Muscle of leg (tissue), 11 donors: ENCODE data around the gene PAM. TPM values are rescaled to one million over a fixed set of nuclear protein-coding genes. Genes with fewer than 3 reads are reported as not detected.

Experiments
- DNase-seq: peaks from one replicate; pipeline ENCODE4 v3.0.0; 2013
- H3K27ac ChIP-seq: one replicate; pipeline ENCODE4 v1.5.1; 2013; ENCODE audit warnings: mild to moderate bottlenecking, low read length, control low read depth
- H3K27me3 ChIP-seq: one replicate; pipeline ENCODE4 v1.6.1; 2013; ENCODE audit warnings: low read length; ENCODE audit not compliant: control insufficient read depth, insufficient read depth
- H3K36me3 ChIP-seq: one replicate; pipeline ENCODE4 v1.6.1; 2013; ENCODE audit warnings: low read length; ENCODE audit not compliant: control insufficient read depth, insufficient read depth
- H3K4me1 ChIP-seq: one replicate; pipeline ENCODE4 v1.6.1; 2013; ENCODE audit warnings: low read length; ENCODE audit not compliant: control insufficient read depth, insufficient read depth
- H3K4me3 ChIP-seq: one replicate; pipeline ENCODE4 v1.5.1; 2013; ENCODE audit warnings: low read length, control low read depth
- H3K9me3 ChIP-seq: replicated peaks from 2 replicates; pipeline ENCODE4 v1.6.1; 2013; ENCODE audit warnings: low read depth, low read length; ENCODE audit not compliant: control insufficient read depth
- WGBS: methylation state at CpG from one replicate; pipeline ENCODE4 v1.1.5; 2013; ENCODE audit warnings: missing lambda C conversion rate; ENCODE audit not compliant: insufficient coverage; 5-methylcytosine and 5-hydroxymethylcytosine counted together
- polyA plus RNA-seq, 8 donors: library from polyadenylated mRNA; unstranded; fragments of 120-200 nt; gene quantifications; one replicate each; pipeline versions ENCODE4 v1.2.1 to v1.2.3, GENCODE V29; 2013; ENCODE audit warnings: inconsistent platforms in 1 of 8, low replicate concordance in 1 of 8; ENCODE audit not compliant: insufficient read length in 8 of 8, insufficient read depth in 1 of 8
- total RNA-seq: library from RNA; stranded (reverse); fragments of 120-200 nt; gene quantifications from one replicate; pipeline ENCODE4 v1.2.4, GENCODE V29; 2013

The PAM gene
- total and polyA plus RNA-seq, 9 donors, result 96.6 to 146 (median 120) TPM

DNA sequence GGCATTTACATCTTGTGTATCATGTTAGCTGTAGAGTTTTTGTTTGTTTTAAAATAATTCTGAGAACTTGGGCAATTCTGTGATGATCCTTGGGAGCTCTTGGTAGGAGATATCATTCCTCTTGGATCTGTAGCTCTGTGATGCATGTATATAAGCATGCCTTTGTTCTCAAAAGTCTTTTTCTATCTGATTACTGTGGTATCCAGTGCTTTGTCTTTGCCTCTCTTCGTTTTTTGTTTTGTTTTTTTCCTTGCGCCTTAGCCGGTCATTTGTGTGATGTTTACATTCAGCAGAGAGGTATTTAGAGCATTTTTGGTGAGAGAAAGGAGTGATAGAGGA lies 110.0 kb downstream of the PAM start:
- WGBS, result 14% methylated on average over 3 of the region's 3 CpGs
- H3K4me1 ChIP-seq, result peaks cover 5% of the 10 kb centered on the region
- H3K27me3 ChIP-seq, result no peaks in the 10 kb centered on the region
- peak overlapping the region; percentile 75 for H3K4me3 ChIP-seq
- no peaks in the 10 kb centered on the region for H3K9me3 ChIP-seq
- no peak for DNase-seq
- peak overlapping the region; percentile 94 for H3K27ac ChIP-seq
- no peaks in the 10 kb centered on the region for H3K36me3 ChIP-seq

GRCh38 chr5:102865510-102866236 lies 110.6 kb downstream of the PAM start:
- Histone ChIP-seq H3K36me3 (no peaks in the 10 kb centered on the region), H3K27me3 (no peaks in the 10 kb centered on the region), H3K27ac (peak overlapping the region; percentile 94), H3K4me1 (peaks cover 5% of the 10 kb centered on the region), H3K9me3 (no peaks in the 10 kb centered on the region), H3K4me3 (peak overlapping the region; percentile 75)
- under 1% methylated on average over 52 of the region's 54 CpGs for WGBS
- DNase-seq, result peak; percentile 93

DNA sequence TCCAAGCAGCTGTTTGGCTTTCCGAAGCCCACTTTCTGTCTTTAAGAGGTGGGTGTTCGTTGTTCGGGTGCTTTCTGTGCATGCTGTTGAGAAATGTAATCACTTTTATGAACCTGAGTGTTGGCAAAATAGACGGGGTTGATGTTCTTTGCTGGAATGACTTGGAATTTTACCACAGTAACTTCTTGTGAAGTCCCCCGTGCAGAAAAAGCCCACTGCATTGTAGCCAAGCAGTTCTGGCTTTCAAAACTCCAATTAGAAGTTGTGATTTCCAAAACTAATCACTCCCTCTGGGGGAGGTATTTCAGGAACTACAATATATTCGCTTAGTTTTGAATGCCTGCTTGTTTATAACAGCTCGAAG lies 111.1 kb downstream of the PAM start:
- peak; percentile 73 for DNase-seq
- Histone ChIP-seq H3K27ac (peak overlapping the region; percentile 94), H3K4me3 (peak overlapping the region; percentile 75), H3K4me1 (peaks cover 5% of the 10 kb centered on the region), H3K36me3 (no peaks in the 10 kb centered on the region), H3K27me3 (no peaks in the 10 kb centered on the region), H3K9me3 (no peaks in the 10 kb centered on the region)
- 0% methylated on average over 2 of the region's 7 CpGs for WGBS

- no peaks in the 10 kb centered on the region for H3K9me3 ChIP-seq
- H3K4me1 ChIP-seq, result peaks cover 5% of the 10 kb centered on the region
- H3K27me3 ChIP-seq, result no peaks in the 10 kb centered on the region
- no peak overlapping the region for H3K27ac ChIP-seq
- no peak for DNase-seq
- WGBS, result no CpG with 5 or more reads among the region's 3 CpGs
- no peak overlapping the region for H3K4me3 ChIP-seq
- peaks cover under 1% of the 10 kb centered on the region for H3K36me3 ChIP-seq
Observed at GRCh38 chr5:102867992-102868662, 113.0 kb downstream of the PAM start.

DNA sequence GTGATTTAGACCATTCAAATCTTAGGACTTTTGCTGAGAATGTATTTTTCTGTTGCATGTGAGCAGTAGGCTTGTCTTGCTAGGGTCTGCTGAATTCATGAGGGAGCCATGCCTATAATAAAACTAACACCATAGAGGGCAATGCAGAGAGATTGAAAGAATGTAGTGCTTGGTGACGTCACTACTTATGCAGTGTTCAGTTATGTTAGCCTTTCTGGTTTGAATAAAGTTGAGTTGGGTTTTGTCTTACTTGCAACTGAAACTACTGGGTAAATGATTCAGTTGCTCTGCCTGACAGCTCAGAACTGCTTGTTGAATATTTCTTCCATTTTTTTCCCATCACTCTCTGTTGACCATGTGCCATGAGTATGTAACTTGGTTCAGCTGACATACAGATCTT lies 114.1 kb downstream of the PAM start:
- Histone ChIP-seq H3K4me1 (peaks cover 5% of the 10 kb centered on the region), H3K36me3 (peaks cover 4% of the 10 kb centered on the region), H3K27me3 (no peaks in the 10 kb centered on the region), H3K4me3 (no peak overlapping the region), H3K27ac (no peak overlapping the region), H3K9me3 (no peaks in the 10 kb centered on the region)
- DNase-seq, result no peak
- no CpG with 5 or more reads among the region's 1 CpG for WGBS

DNA sequence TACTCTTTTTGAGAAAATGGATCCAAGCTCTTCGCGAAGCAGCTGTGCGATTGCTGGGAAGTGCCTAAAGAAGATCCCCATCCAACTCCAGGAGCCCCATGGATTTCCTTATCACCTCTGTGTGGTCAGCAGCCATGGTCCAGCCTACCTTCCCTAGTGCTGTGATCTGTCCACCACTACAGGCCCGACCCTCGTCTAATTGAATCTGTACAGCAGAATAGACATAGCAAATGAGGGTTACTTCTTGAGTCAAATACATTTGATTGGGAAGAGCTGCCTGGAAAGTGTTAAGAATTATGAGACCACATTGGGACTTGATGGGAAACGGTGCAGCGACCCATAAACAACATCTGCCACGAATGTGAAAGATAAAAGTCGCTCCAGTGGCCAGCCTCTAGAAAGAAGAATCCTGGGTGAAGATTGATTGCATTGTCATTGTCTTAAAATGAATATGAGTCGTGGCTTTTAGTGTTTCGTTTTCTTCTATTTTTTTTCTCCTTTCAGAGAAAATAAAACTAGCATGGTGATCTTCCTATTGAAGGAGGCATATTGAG lies 118.4 kb downstream of the PAM start:
- no peak overlapping the region for H3K27ac ChIP-seq
- no peak for DNase-seq
- no peaks in the 10 kb centered on the region for H3K9me3 ChIP-seq
- no peak overlapping the region for H3K4me3 ChIP-seq
- peaks cover 4% of the 10 kb centered on the region for H3K36me3 ChIP-seq
- no peaks in the 10 kb centered on the region for H3K4me1 ChIP-seq
- H3K27me3 ChIP-seq, result no peaks in the 10 kb centered on the region
- 93% methylated on average over 6 of the region's 11 CpGs for WGBS

GRCh38 chr5:102874054-102874453 lies 118.9 kb downstream of the PAM start:
- no peak overlapping the region for H3K27ac ChIP-seq
- WGBS, result no CpG with 5 or more reads among the region's 5 CpGs

GRCh38 chr5:102875721-102876123 lies 120.6 kb downstream of the PAM start:
- Histone ChIP-seq H3K36me3 (peaks cover 11% of the 10 kb centered on the region), H3K27ac (no peak overlapping the region), H3K9me3 (no peaks in the 10 kb centered on the region), H3K4me1 (no peaks in the 10 kb centered on the region), H3K27me3 (no peaks in the 10 kb centered on the region), H3K4me3 (no peak overlapping the region)
- 57% methylated on average over 1 of the region's 4 CpGs for WGBS
- DNase-seq, result peak; percentile 65

More at GRCh38 chr5:102874054-102874453, 118.9 kb downstream of the PAM start:
- Histone ChIP-seq H3K4me1 (no peaks in the 10 kb centered on the region), H3K9me3 (no peaks in the 10 kb centered on the region), H3K4me3 (no peak overlapping the region), H3K27me3 (no peaks in the 10 kb centered on the region), H3K36me3 (peaks cover 4% of the 10 kb centered on the region)
- no peak for DNase-seq

- 77% methylated on average over 4 of the region's 4 CpGs for WGBS
- DNase-seq, result no peak
- peaks cover 11% of the 10 kb centered on the region for H3K36me3 ChIP-seq
- H3K9me3 ChIP-seq, result no peaks in the 10 kb centered on the region
- H3K27ac ChIP-seq, result no peak overlapping the region
- H3K27me3 ChIP-seq, result no peaks in the 10 kb centered on the region
- no peak overlapping the region for H3K4me3 ChIP-seq
- H3K4me1 ChIP-seq, result no peaks in the 10 kb centered on the region
Observed at GRCh38 chr5:102876610-102877009, 121.5 kb downstream of the PAM start.

- no peak overlapping the region for H3K4me3 ChIP-seq
- no peaks in the 10 kb centered on the region for H3K4me1 ChIP-seq
- no peaks in the 10 kb centered on the region for H3K9me3 ChIP-seq
- H3K36me3 ChIP-seq, result peaks cover 6% of the 10 kb centered on the region
- no CpG with 5 or more reads among the region's 6 CpGs for WGBS
- DNase-seq, result no peak
- no peak overlapping the region for H3K27ac ChIP-seq
- H3K27me3 ChIP-seq, result no peaks in the 10 kb centered on the region
Observed at GRCh38 chr5:102879741-102880140, 124.6 kb downstream of the PAM start.
